ENCODE results near the gene MAPK6. TPM values are rescaled to one million over a fixed set of nuclear protein-coding genes. Genes with fewer than 3 reads are reported as not detected.

The MAPK6 gene
- polyA plus RNA-seq, 4 donors, result 27.8 to 45.3 (median 37.1) TPM

DNA sequence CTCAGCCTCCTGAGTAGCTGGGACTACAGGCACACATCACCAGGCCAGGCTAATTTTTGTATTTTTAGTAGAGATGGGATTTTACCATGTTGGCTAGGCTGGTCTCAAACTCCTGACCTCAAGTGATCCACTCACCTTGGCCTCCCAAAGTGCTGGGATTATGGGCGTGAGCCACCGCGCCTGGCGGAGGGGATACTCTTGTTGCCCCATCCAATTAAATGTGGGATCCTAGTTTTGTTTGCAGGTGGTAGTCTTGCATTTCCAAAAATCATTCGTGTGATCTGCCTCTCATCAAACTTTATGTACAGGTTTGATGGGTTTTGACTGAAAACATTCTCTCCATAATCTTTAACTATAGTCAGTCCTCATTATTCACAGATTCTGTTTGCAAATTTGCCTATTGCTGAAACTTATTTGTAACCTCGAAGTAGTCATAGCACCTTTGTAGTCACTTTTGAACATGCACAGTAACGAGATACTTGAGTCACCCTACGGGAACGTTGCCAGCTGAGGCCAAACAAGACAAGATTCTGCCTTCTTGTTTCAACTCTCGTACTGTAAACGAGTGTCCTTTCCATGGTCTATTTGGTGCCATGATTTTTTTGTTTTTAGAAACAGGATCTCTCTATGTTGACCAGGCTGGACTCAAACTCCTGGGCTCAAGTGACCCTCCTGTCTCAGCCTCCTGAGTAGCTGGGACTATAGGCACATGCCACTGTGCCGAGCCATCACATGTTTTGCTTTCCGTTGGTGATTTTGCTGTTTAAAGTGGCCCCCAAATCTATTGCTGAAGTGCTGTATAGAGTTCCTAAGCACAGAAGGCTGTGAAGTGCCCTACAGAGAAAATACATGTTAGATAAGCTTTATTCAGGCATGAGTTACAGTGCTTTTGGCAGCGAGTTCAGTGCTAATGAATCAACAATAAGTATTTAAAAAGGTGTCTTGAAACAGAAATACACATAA is 8.1 kb upstream of the MAPK6 start:
- DNase-seq (ENCODE audit: low read depth in 4 of 4, low spot score in 3 of 4), result no peak

DNA sequence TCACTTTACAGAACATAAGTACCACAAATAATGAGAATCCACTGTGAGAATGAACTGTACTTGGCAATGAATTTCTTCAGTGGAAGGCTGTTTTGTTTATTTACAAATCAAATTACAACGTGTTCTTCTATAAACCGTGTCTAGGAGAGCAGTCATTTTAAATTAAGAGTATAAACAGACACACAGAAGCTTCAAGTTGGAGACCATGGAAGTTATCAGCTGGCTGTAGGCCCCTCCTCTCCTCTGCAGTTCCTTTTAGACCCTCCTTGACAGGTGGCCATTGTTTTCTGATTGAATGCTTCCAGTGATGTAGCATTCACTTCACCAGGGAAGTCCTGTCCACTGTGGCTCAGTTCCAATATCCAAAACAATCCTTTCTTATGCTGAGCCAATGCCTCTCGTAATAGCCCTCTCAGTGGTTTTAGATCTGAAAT is 7.3 kb upstream of the MAPK6 start:
- DNase-seq (ENCODE audit: low read depth in 4 of 4, low spot score in 3 of 4), result no peak

- no peak for DNase-seq (ENCODE audit: low read depth in 4 of 4, low spot score in 3 of 4)
These were observed 6.8 kb upstream of the MAPK6 start for GRCh38 chr15:52012210-52012609.

- no peak for DNase-seq (ENCODE audit: low read depth in 4 of 4, low spot score in 3 of 4)
These were observed 5.7 kb upstream of the MAPK6 start for GRCh38 chr15:52013151-52013791.

DNA sequence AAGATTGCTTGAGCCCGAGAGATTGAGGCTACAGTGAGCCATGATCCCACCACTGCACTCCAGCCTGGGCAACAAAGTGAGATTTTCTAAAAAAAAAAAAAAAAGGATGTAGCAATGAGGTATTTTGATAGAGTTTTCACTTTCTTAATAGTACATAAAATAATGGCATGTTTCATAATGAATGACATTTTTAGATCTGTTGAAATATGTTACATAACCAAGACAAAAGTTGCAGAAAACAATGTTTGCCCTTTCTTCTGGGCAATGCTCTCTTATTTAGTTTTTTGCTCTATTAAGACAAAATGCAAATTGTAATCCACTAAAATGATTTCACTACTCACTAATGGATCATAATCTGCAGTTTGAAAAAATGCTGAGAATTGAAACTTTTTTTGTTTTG is 4.4 kb upstream of the MAPK6 start:
- DNase-seq (ENCODE audit: low read depth in 4 of 4, low spot score in 3 of 4), result no peak

GRCh38 chr15:52016316-52016715 is 2.7 kb upstream of the MAPK6 start:
- DNase-seq (ENCODE audit: low read depth in 4 of 4, low spot score in 3 of 4), result no peak

- no peak for DNase-seq (ENCODE audit: low read depth in 4 of 4, low spot score in 3 of 4)
These were observed 775 bp upstream of the MAPK6 start for GRCh38 chr15:52018244-52018643.

DNA sequence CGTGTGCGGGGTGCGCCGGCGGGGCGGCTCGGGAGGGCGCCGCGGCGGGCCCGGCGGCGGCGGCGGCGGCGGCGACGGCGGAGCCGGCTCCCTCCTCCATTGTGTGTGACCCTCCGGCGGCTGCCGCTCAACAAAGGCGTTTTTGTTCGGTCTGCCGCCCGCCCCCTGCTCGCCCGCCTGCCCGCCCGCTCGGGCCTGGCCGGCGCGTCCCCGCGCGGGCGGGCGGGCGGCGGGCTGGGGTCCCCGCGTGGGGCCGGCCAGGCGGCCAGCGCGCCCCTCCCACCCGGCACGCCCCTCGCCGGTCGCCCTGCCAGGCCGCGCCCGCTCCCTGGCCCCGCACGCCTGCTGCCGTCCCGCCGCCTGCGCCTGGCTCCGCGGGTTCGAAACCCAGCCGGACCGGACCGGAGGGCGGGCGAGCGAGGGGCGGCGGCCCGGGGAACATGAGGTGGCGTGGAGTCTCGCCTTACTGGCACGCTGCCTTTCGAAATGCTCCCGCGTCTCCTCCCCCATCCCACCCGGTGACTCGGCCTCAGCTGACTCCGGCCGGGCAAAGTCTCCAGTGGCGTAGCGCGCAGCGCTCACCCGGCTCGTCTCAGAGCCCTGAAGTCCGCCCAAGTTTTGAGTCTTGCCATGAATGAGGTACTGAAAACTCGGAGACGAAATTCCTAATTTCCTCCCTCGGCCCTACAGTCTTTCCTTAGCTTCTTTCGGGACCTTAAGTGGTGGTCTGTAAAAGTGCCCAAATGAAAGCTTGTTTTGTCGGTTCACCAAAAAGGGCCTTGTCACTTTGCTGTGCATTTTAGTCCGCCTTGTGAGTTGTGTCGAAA is 588 bp downstream of the MAPK6 start:
- DNase-seq (ENCODE audit: low read depth in 4 of 4, low spot score in 3 of 4), result peak in 3 of 4 donors; percentile 56 to 70 (median 60)

DNA sequence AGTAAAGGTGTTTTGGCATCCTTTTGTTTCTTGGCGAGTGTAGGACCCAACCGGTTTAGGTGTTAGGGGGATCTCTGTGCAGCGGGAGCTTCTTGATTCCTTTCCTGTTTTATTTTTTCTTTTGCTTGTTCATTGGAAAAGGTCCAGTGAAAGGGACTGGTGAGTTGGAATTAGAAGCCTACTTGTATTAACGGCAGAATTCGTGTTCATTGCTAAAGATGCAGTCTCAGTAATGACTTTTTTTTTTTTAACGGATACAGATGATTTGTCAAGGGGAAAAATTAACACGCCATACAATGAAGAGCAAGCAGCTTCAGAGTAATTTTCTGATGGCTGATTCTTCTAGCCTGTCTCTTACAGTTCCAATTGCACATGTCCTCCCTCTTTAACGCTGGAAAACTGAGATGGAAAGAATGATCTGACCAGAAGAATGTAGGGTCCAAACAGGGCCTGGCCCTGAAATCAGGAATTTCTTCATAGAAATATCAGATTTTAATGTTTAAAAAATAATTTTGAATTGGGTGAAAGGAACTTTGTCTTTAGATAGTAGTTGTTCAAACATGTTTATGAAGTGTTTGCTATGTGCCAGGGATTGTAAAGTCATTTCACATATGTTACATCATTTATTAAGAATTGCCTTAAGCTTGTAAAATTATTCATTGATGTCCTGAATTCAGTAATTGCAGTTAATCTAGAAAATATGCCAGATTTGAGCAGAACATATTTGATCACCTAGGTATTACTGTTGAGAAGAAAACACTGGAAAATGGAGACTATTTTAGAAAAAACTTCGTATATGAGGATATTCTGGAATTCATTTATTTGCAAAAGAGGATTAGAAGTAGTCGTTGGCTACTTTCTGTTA is 1.4 kb downstream of the MAPK6 start:
- no peak for DNase-seq (ENCODE audit: low read depth in 4 of 4, low spot score in 3 of 4)

DNA sequence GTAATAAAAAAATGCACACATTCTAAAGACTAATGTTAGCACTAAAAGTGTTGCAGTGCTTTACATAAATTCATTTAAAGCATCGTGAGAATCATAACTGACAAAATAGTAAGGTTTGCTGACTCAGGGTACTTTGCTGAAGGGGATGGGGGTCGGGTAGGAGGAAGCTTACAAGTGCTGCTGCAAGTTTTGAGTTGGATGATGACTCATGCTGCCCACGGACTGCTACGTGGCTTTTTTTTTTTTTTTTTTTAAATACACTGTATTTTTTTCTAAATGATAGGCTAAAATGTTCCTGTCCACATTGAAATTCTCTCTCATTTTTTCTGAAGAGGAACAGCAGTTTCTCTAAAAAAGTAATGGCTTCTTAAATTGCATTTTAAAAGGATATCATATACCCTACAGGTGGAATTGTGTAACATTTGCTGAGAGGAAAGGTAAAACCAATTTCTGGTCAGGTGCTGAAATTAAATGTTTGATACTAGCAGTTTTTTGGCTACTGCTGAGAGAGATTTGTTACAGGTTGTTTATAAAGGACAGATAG is 2.2 kb downstream of the MAPK6 start:
- no peak for DNase-seq (ENCODE audit: low read depth in 4 of 4, low spot score in 3 of 4)

- DNase-seq (ENCODE audit: low read depth in 4 of 4, low spot score in 3 of 4), result no peak
These were observed 3.0 kb downstream of the MAPK6 start for GRCh38 chr15:52021892-52022540.

DNA sequence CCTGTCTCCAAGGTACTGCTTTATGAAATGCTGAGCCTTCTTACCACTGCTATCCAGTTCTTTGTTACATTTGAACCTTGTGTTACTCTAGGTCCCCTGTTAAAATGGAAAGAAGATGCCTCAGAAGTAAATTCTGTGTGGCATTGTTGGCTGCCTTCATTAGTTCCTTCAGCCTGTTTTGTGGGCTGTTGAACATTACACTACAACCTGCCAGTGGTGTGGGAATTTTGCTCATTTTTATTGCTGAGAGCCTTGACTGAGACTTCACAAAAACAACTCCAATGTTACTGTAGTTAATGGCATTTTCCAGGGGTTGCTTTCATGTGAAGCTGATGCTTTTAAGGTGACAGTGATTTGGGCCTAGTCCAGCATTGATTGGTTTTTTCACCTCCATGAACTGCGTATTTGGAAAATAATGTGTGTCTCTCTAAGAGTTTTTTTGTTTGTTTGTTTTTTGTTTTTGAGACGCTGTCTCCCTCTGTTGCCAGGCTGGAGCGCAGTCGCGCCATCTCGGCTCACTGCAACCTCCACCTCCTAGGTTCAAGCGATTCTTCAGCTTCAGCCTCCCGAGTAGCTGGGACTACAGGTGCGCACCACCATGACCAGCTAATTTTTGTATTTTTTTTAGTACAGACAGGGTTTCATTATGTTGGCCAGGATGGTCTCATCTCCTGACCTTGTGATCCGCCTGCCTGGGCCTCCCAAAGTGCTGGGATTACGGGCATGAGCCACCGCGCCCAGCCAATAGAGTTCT is 4.3 kb downstream of the MAPK6 start:
- no peak for DNase-seq (ENCODE audit: low read depth in 4 of 4, low spot score in 3 of 4)

DNA sequence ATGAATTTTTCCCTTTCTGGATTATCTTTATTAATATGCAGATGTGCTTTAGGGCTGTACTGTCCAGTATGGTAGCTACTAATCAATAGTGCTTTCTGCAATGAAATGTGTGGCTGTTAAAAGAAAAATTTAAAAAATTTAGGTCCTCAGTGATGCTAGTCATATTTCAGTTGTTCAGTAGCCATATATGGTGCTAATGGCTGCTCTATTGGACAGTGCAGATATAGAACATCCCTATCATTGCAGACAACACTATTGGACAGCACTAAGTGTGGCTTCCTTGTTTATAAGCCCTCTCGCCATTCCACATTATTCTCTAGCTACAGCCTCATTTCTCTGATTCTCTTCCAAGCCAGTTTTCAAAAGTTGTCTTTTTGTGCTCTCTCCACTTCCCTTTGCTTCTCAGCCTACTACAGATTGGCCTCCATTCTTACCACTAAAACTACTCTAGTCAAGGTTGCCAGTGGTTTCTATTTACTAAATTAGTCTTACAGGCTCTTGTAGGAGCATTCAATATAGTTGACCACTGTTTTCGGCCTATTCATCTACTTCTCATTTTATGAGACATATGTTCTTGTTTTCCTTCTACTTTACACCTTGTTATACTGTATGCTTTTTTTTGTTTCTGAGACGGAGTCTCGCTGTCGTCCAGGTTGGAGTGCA is 9.5 kb downstream of the MAPK6 start:
- no peak for DNase-seq (ENCODE audit: low read depth in 4 of 4, low spot score in 3 of 4)

- DNase-seq (ENCODE audit: low read depth in 4 of 4, low spot score in 3 of 4), result no peak
These were observed 11.0 kb downstream of the MAPK6 start for GRCh38 chr15:52030010-52030409.

DNA sequence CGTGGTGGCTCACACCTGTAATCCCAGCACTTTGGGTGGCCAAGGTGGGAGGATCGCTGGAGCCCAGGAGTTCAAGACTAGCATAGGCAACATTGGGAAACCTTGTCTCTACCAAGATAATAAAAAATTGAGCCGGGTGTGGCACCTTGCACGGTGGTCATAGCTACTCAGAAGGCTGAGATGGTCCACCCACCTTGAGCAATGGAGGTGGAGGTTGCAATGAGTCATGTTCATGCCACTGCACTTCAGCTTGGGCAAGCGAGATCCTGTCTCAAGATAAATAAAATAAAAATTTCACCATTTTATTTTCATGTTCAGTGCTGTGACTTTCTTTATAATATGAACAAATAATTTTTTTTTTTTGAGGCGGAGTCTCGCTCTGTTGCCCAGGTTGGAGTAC is 12.5 kb downstream of the MAPK6 start:
- no peak for DNase-seq (ENCODE audit: low read depth in 4 of 4, low spot score in 3 of 4)

GRCh38 chr15:52037889-52038505 is 19.0 kb downstream of the MAPK6 start:
- no peak for DNase-seq (ENCODE audit: low read depth in 4 of 4, low spot score in 3 of 4)

DNA sequence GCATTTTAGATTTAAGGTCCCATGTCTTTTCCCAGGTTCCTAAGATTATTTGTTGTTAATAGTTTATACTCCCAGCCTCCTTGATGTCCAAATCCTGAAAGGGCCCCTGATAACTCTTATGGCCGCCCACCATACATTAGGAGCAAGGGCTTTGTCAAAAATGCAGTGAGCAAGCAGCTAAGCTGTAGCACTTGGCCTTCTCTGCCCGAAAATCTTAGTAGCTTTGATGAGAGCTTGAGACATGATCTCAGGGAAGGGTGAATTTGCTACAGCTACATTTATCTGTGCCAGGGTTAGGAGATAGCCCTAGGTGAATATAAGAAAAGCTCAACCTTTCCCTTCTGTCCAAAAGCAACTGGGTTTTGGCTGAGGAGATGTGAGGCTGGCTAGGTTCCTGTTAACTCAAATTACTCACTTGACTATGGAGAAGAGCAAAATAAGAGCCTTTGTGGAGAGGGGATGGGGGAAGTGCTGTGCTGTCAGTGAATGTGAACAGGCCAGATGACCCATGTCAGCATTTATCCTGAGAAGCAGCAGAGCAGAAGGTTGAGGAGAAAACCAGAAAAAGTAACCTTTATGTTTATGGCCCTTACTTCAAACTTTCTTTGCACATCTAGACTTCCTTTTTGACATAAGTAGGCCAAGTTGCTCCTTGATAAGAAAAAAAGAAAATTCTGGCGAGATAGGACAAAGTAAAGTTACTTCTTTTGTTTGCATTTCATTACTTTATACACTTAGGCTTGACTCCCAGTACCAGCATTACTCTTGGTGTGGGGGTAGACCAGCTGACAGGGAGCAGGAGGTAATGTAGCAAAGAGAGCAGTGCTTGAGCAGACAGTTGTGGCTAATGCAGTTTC is 21.1 kb downstream of the MAPK6 start:
- peak in 2 of 4 donors; percentile 29 to 40 for DNase-seq (ENCODE audit: low read depth in 4 of 4, low spot score in 3 of 4)

Data from left renal pelvis (tissue), 4 donors.